WTC11 (cell line): Measurements from ENCODE around the gene MVP. TPM values are rescaled to one million over a fixed set of nuclear protein-coding genes. Genes with fewer than 3 reads are reported as not detected.

ENCODE experiments used
- AFF4 ChIP-seq: sonication (generic); formaldehyde crosslinking; IDR thresholded peaks from 2 replicates; pipeline ENCODE4 v1.8.1; 2023; ENCODE audit warnings: mild to moderate bottlenecking, missing genetic modification reagents, borderline replicate concordance
- ATF2 ChIP-seq: sonication (generic); formaldehyde crosslinking; IDR thresholded peaks from 2 replicates; pipeline ENCODE4 v1.8.1; 2022; ENCODE audit warnings: low read depth, missing genetic modification reagents, borderline replicate concordance
- CBFB ChIP-seq: sonication (generic); formaldehyde crosslinking; IDR thresholded peaks from 2 replicates; pipeline ENCODE4 v1.8.1; 2022; ENCODE audit warnings: mild to moderate bottlenecking, low read depth, missing genetic modification reagents
- CREB1 ChIP-seq: sonication (generic); formaldehyde crosslinking; IDR thresholded peaks from 2 replicates; pipeline ENCODE4 v1.8.0; 2023; ENCODE audit warnings: mild to moderate bottlenecking, missing genetic modification reagents
- CREM ChIP-seq: sonication (generic); formaldehyde crosslinking; IDR thresholded peaks from 2 replicates; pipeline ENCODE4 v1.8.1; 2022; ENCODE audit warnings: mild to moderate bottlenecking, missing genetic modification reagents, moderate library complexity
- E2F4 ChIP-seq: sonication (generic); formaldehyde crosslinking; IDR thresholded peaks from 2 replicates; pipeline ENCODE4 v1.8.1; 2022; ENCODE audit warnings: low read depth, mild to moderate bottlenecking, moderate library complexity, missing genetic modification reagents, borderline replicate concordance
- GABPB1 ChIP-seq: sonication (generic); formaldehyde crosslinking; IDR thresholded peaks from 2 replicates; pipeline ENCODE4 v1.8.1; 2023; ENCODE audit warnings: mild to moderate bottlenecking, missing genetic modification reagents
- GRHL2 ChIP-seq: fragments of 250-450 bp; sonication (Bioruptor Pico); IDR thresholded peaks from 2 replicates; pipeline ENCODE4 v1.8.0; 2022; ENCODE audit warnings: mild to moderate bottlenecking, moderate library complexity; ENCODE audit not compliant: insufficient replicate concordance, severe bottlenecking
- HMGXB4 ChIP-seq: sonication (generic); formaldehyde crosslinking; IDR thresholded peaks from 2 replicates; pipeline ENCODE4 v1.8.1; 2023; ENCODE audit warnings: mild to moderate bottlenecking, moderate library complexity, missing genetic modification reagents
- JUN ChIP-seq: sonication (generic); formaldehyde crosslinking; IDR thresholded peaks from 2 replicates; pipeline ENCODE4 v1.8.0; 2023; ENCODE audit warnings: mild to moderate bottlenecking, missing genetic modification reagents
- MAX ChIP-seq: sonication (generic); formaldehyde crosslinking; IDR thresholded peaks from 2 replicates; pipeline ENCODE4 v1.8.0; 2022; ENCODE audit warnings: mild to moderate bottlenecking, missing genetic modification reagents
- MLX ChIP-seq: sonication (generic); formaldehyde crosslinking; IDR thresholded peaks from 2 replicates; pipeline ENCODE4 v1.8.1; 2023; ENCODE audit warnings: mild to moderate bottlenecking, missing genetic modification reagents, moderate library complexity
- NFE2L1 ChIP-seq: sonication (generic); formaldehyde crosslinking; IDR thresholded peaks from 2 replicates; pipeline ENCODE4 v1.8.1; 2023; ENCODE audit warnings: missing genetic modification reagents
- NFYB ChIP-seq: sonication (generic); formaldehyde crosslinking; conservative IDR thresholded peaks from 2 replicates; pipeline ENCODE4 v1.8.0; 2022; ENCODE audit warnings: low read depth, missing genetic modification reagents
- PREB ChIP-seq: sonication (generic); formaldehyde crosslinking; IDR thresholded peaks from 2 replicates; pipeline ENCODE4 v1.8.1; 2022; ENCODE audit warnings: mild to moderate bottlenecking, missing genetic modification reagents, moderate library complexity, borderline replicate concordance
- SMAD3 ChIP-seq: sonication (generic); formaldehyde crosslinking; IDR thresholded peaks from 2 replicates; pipeline ENCODE4 v1.8.0; 2022; ENCODE audit warnings: missing genetic modification reagents, mild to moderate bottlenecking, borderline replicate concordance
- ZBTB43 ChIP-seq: sonication (generic); formaldehyde crosslinking; IDR thresholded peaks from 2 replicates; pipeline ENCODE4 v1.8.1; 2023; ENCODE audit warnings: mild to moderate bottlenecking, missing genetic modification reagents
- ZNF219 ChIP-seq: sonication (generic); formaldehyde crosslinking; IDR thresholded peaks from 2 replicates; pipeline ENCODE4 v1.8.0; 2023; ENCODE audit warnings: missing genetic modification reagents, mild to moderate bottlenecking, borderline replicate concordance
- ZNF281 ChIP-seq: sonication (generic); formaldehyde crosslinking; IDR thresholded peaks from 2 replicates; pipeline ENCODE4 v1.8.0; 2023; ENCODE audit warnings: mild to moderate bottlenecking, missing genetic modification reagents
- ZNF396 ChIP-seq: fragments of 250-450 bp; sonication (Bioruptor Pico); IDR thresholded peaks from 2 replicates; pipeline ENCODE4 v1.8.0; 2021; ENCODE audit warnings: mild to moderate bottlenecking, moderate library complexity, borderline replicate concordance
- ZNF416 ChIP-seq: fragments of 250-450 bp; sonication (Bioruptor Pico); IDR thresholded peaks from 2 replicates; pipeline ENCODE4 v1.9.0; 2021; ENCODE audit warnings: mild to moderate bottlenecking, inconsistent platforms
- total RNA-seq: library from RNA; stranded (reverse); gene quantifications from 3 replicates; pipeline ENCODE4 v1.2.3, GENCODE V29; 2021

MVP gene
- total RNA-seq, 1 experiment from 2014 or later, result 10.8 TPM

GRCh38 chr16:29790183-29790948, 29.9 kb upstream of the MVP start, which contains the start of gene KIF22 (continued):
- TF ChIP-seq ZNF416, result no peak; the same call in 1 of the 2 replicates
- 0 out of 2 replicates have a peak, but pooled peaks have one; percentile 19 for TF ChIP-seq ZBTB43 (CRISPR knock-in tag)
- peak; percentile 87 for TF ChIP-seq MAX (CRISPR knock-in tag)
- peak; percentile 90 for TF ChIP-seq GABPB1
- peak; percentile 41; the same call in 1 of the 2 replicates for TF ChIP-seq ZNF281 (CRISPR knock-in tag)
- TF ChIP-seq CREB1 (CRISPR knock-in tag), result 0 out of 2 replicates have a peak, but pooled peaks have one; percentile 48
- TF ChIP-seq PREB (CRISPR knock-in tag), result peak; percentile 67; the same call in 1 of the 2 replicates
- 0 out of 2 replicates have a peak, but pooled peaks have one; percentile 71 for TF ChIP-seq AFF4 (CRISPR knock-in tag)
- peak; percentile 92 for TF ChIP-seq NFYB (CRISPR knock-in tag)
- no peak for TF ChIP-seq GRHL2 (CRISPR knock-in tag)
- peak; percentile 83; the same call in 1 of the 2 replicates for TF ChIP-seq CREM (CRISPR knock-in tag)
- TF ChIP-seq ZNF396 (CRISPR knock-in tag), result no peak
- TF ChIP-seq MLX (CRISPR knock-in tag), result no peak
- no peak for TF ChIP-seq ATF2 (CRISPR knock-in tag)
- peak; percentile 81; the same call in 1 of the 2 replicates for TF ChIP-seq CBFB (CRISPR knock-in tag)
- TF ChIP-seq ZNF219, result peak; percentile 22; the same call in 1 of the 2 replicates
- peak; percentile 94 for TF ChIP-seq HMGXB4 (CRISPR knock-in tag)
- no peak for TF ChIP-seq JUN (CRISPR knock-in tag)
- no peak; the same call in 1 of the 2 replicates for TF ChIP-seq NFE2L1
- peak; percentile 78 for TF ChIP-seq SMAD3 (CRISPR knock-in tag)
- peak; percentile 78; the same call in 1 of the 2 replicates for TF ChIP-seq E2F4
